OCI-M2 (cell line): Measurements from ENCODE around the gene EYS.

Experiments
- DNase-seq: peaks from one replicate; lab custom pipeline; 2025; ENCODE audit not compliant: unreplicated experiment; lab: John Stamatoyannopoulos, UW

EYS gene

DNA sequence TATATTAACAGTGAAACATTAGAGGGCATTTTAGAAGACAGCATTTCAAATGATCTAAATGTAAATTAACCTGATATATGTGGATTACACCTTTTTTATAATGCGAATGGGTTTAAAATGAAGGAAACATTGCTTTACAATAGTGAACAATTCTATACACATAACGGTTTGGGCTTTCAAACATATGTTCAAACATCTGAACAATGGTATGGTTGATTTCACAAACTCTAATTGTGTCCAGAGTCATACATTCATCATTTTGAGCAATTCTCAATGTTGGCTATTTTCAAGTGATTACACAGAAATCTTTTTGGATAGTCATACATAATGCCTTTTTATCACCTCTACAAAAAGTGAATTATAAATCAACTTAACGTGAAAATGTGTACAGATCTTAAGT, 1493.3 kb downstream of the EYS start:
- DNase-seq, result no peak

DNA sequence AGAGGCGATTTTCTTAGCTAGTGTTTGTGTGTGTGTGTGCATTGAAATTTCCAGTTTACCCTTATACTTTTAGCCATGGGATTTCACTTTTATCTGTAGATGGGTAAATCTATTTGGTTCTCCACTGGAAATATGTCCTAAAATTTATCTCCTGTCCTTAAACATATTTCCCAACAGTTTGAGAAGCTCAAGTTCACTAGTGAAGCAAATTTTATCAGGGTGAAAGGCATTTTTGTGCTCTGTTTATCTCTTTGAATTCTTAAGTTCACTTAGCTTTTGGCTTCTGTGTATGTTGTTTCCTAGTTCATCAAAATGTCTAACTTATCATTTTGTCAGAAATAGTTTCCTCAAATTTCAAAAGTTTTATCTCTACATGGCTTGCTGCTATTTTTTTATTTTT, 1509.8 kb downstream of the EYS start:
- no peak for DNase-seq

DNA sequence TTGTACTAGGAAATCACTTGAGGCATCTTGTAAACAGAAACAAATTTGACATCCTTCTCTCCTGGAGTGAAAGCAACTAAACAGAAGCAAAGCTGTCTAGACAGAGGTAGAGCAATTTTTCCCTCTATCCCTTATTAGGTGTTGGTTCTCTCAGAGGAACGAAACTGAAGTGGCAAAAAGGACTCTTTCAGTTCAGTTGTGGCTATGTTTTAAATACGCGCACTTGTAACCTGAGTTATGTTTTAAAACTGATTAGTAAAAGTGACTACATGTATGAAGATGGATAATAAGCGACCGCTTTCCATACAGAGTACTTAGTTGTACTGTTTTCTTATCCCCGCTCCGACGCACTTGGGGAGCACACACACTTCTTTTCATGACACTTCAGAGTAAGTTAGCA, 1520.4 kb downstream of the EYS start:
- DNase-seq, result no peak

- DNase-seq, result no peak
Observed at GRCh38 chr6:64185621-64186020, 1521.4 kb downstream of the EYS start.

GRCh38 chr6:64175296-64175695, 1531.7 kb downstream of the EYS start:
- no peak for DNase-seq

DNA sequence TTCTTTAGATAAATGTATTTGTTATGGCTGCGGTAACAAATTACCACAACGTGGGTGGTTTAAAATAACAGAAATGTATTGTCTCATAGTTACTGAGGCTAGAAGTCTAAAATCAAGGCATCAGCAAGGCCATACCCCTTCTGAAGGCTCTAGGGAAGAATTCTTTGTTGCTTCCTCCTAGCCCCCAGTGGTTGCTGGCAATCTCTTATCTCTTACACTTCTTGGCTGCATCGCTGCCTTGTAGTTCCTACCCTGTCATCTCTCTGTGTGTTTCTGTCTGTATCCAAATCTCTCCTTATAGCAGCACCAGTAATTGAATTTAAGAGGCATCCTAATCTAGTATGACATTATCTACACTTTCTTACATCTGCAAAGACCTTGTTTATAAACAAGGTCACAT, 1536.7 kb downstream of the EYS start:
- peak; percentile 27 for DNase-seq

GRCh38 chr6:64160486-64160885, 1546.5 kb downstream of the EYS start:
- no peak for DNase-seq

DNA sequence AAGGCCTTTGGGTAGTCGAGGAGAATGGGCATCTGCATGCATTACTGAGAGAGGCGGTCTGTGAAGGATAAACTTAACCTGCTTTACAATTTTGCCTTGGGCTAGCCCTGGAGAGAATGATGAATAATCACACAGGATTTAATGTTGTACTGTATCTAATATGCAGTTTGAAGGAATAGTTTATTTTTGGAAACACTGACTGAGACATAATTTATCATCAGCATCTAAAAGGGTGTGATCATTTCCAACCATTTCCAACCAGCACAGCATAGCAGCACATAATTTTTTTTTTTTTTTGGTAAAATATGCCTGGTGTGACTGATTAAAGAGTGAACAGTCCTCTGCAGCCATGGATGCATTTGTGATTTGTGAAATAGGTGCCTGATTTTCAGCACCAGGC, 1552.0 kb downstream of the EYS start:
- no peak for DNase-seq

GRCh38 chr6:64146876-64147275, 1560.2 kb downstream of the EYS start:
- no peak for DNase-seq

DNA sequence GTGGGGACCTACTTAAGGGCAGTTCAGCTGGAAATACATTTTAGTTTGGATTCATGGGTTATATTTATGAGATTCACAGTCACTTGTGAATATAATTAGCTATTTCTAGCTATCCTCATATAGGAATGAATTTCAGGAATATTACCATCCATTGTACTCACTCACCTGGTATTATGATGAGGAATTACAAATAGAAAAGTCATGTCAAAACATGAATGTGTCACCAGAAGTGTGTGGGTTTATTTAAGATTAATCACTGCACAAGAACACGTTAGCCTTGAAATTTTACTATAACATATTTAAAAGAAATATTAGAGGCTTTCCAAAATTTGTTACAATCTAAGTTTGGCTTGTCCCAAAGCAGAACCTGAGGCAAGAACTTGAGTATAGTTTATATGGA, 1560.9 kb downstream of the EYS start:
- DNase-seq, result no peak

- no peak for DNase-seq
Observed at GRCh38 chr6:64145658-64146057, 1561.4 kb downstream of the EYS start.

DNA sequence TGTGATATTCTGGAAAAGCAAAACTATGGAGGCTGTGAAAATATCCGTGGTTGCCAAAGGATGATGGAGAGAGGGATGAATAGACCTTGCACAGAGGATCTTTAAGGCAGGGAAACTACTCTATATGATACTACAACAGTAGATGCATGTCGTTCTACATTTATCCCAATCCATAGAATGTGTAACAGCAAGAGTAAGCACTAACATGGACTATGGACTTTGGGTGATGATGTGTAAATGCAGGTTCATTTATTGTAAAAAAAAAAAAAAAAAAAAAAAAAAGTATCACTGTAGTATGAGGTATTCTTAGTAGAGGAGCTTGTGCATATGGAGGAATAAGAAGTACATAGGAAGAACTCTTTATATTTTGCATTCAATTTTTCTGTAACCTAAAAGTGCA, 1563.9 kb downstream of the EYS start:
- no peak for DNase-seq

- no peak for DNase-seq
Observed at GRCh38 chr6:64141680-64142079, 1565.3 kb downstream of the EYS start.

DNA sequence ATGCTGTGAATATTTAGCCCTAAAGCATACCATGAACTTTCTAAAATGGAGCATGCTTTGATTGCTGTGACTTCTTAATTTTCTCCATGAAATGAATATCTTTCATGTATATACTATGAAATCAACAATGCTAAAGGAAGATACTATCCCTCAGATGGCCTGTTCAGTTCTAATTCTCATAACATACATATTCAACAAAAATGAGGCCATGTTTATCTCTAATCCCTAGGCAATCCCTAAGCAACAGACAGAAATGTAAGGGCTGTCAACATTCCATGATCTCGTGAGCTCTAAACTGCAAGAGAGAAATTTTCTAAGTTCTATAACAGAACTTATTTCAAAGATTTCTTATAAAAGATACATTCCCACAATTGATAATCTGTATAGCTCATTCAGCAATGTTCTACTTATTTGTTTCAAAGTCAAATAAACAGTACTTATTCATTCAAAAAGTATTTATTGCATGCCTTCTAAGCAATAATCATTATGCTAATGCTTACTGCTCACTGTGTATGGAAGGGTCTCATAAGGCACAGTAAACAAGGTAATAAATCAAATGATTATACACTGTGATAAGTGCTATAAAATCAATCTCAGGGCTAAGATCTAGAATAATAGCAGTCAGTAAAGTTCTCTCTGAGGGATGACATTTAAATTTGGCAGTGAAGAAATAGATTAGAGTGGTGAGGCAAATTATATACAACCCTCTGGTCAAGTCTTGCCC, 1578.6 kb downstream of the EYS start:
- DNase-seq, result no peak

- DNase-seq, result no peak
Observed at GRCh38 chr6:64123761-64124633, 1583.0 kb downstream of the EYS start.

DNA sequence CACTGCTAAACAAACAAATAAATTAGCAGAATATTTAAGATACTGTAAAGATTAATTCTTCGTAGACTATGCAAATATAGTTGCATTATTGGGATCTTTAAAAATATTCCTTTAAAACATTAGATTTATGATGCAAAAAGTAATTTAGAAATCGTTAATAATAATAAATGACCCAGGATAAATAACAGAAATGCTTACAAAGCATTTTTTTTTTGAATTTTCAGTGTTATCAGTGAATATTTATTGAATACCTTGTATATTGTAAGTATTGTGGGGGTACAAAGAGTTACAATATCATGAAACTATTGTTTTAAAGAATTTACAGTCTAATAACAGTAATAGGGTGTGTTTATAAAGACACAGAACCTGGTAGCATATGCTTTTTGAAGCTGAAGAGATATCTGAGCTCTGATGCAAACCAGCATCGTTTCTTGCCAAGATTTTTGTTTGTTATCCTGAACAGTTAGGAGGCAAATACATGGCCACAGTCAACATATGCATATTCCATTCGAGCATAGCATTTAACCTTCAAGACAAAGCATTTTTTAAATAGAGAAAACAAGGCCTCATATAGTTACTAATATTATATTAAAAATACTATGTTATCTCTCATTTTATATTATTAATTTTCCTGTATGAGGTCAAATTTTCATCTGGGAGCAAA, 1584.2 kb downstream of the EYS start:
- no peak for DNase-seq

- no peak for DNase-seq
Observed at GRCh38 chr6:64121011-64121565, 1585.9 kb downstream of the EYS start.

DNA sequence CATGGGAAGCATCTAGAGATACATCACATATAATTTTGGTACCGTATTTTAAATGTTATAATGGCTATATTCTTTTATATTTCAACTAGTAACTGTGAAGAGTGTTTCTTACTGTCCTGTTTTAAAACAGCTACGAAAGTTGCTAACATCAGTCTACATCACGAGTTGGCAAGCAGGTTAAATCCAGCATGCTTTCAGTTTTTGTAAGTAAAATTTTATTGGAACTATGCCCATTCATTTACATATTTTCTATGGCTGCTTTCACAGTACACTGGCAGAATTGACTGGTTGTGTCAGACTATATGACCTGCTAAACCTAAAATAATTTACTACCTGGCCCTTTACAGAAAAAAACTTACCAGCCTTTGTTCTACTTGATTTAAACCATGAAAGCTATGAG, 1593.3 kb downstream of the EYS start:
- DNase-seq, result no peak

DNA sequence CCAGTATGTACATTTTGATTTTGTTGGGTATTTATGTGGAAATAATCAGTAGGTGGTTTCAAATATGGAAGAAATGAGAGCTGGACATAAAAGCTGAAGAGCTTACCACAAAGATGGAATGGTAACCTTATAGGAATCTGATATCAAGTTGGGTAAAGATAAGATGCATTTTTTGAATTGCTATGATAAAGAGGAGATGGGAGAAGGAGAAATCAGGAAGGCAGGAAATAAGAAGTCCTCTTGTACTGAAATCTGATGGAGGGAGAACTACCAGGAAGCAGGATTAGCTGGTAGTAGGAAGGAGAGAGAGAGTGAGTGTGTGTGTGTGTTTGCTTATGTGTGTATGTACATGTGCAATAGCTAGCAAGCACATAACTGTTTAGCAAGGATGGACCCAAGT, 1603.0 kb downstream of the EYS start:
- DNase-seq, result no peak

GRCh38 chr6:64103480-64103879, 1603.5 kb downstream of the EYS start:
- no peak for DNase-seq

GRCh38 chr6:64100702-64101303, 1606.2 kb downstream of the EYS start:
- DNase-seq, result no peak
